MM.1S (cell line): ENCODE data around the gene LGALS14.

Source experiments
- DNase-seq: peaks from one replicate; pipeline ENCODE4 v3.0.0-alpha.2; 2015
- H2AFZ ChIP-seq: fragments of 300-600 bp; sonication (generic); 2 replicates; pipeline ENCODE4 v1.6.0; 2016; ENCODE audit warnings: antibody characterized with exemption, low read length
- H3F3A ChIP-seq: fragments of 300-600 bp; sonication (generic); 2 replicates; pipeline ENCODE4 v1.6.1; 2016; ENCODE audit warnings: mild to moderate bottlenecking, antibody characterized with exemption, low read length, moderate library complexity, mixed read lengths; ENCODE audit not compliant: insufficient read depth
- H3K27ac ChIP-seq: fragments of 300-600 bp; sonication (generic); 2 replicates; pipeline ENCODE4 v1.5.1; 2016; ENCODE audit warnings: mild to moderate bottlenecking, low read length
- H3K27me3 ChIP-seq: fragments of 300-600 bp; sonication (generic); replicated peaks from 2 replicates; pipeline ENCODE4 v1.6.0; 2016; ENCODE audit warnings: low read length; ENCODE audit not compliant: insufficient read depth
- H3K36me3 ChIP-seq: fragments of 300-600 bp; sonication (generic); replicated peaks from 2 replicates; pipeline ENCODE4 v1.6.1; 2016; ENCODE audit warnings: mild to moderate bottlenecking, low read length, mixed read lengths; ENCODE audit not compliant: insufficient read depth
- H3K4me1 ChIP-seq: fragments of 300-600 bp; sonication (generic); 2 replicates; pipeline ENCODE4 v1.6.1; 2016; ENCODE audit warnings: low read length, mixed read lengths
- H3K4me2 ChIP-seq: fragments of 300-600 bp; sonication (generic); 2 replicates; pipeline ENCODE4 v1.6.0; 2016; ENCODE audit warnings: low read depth, low read length
- H3K4me3 ChIP-seq: fragments of 300-600 bp; sonication (generic); 2 replicates; pipeline ENCODE4 v1.5.1; 2016; ENCODE audit warnings: low read length, mixed read lengths
- H3K79me2 ChIP-seq: fragments of 300-600 bp; sonication (generic); 2 replicates; pipeline ENCODE4 v1.6.1; 2016; ENCODE audit warnings: mixed run types, low read length, mixed read lengths
- H3K9ac ChIP-seq: fragments of 300-600 bp; sonication (generic); 2 replicates; pipeline ENCODE4 v1.6.1; 2016; ENCODE audit warnings: low read length, mixed read lengths
- H3K9me2 ChIP-seq: fragments of 300-600 bp; sonication (generic); replicated peaks from 2 replicates; pipeline ENCODE4 v1.6.1; 2016; ENCODE audit warnings: mild to moderate bottlenecking, low read length, mixed read lengths; ENCODE audit not compliant: insufficient read depth
- H3K9me3 ChIP-seq: fragments of 300-600 bp; sonication (generic); replicated peaks from 2 replicates; pipeline ENCODE4 v1.6.1; 2016; ENCODE audit warnings: mild to moderate bottlenecking, low read length, mixed read lengths; ENCODE audit not compliant: insufficient read depth
- H4K20me1 ChIP-seq: fragments of 300-600 bp; sonication (generic); 2 replicates; pipeline ENCODE4 v1.6.1; 2016; ENCODE audit warnings: mild to moderate bottlenecking, low read length, moderate library complexity, mixed read lengths; ENCODE audit not compliant: insufficient read depth
- EZH2 ChIP-seq: fragments of 300-600 bp; sonication (generic); optimal IDR thresholded peaks from 2 replicates; pipeline ENCODE3; 2017; ENCODE audit warnings: low read depth, mild to moderate bottlenecking, antibody characterized with exemption, low read length, mixed read lengths
- EZH2phosphoT487 ChIP-seq: fragments of 300-600 bp; sonication (generic); IDR thresholded peaks from 2 replicates; pipeline ENCODE4 v1.6.1; 2018; ENCODE audit warnings: antibody characterized with exemption, low read length
- TF ChIP-seq, protein P1 (sequence below): fragments of 300-600 bp; sonication (generic); IDR thresholded peaks from 2 replicates; pipeline ENCODE4 v1.5.1; 2016; ENCODE audit warnings: antibody characterized with exemption, low read length, mixed read lengths

The LGALS14 gene

DNA sequence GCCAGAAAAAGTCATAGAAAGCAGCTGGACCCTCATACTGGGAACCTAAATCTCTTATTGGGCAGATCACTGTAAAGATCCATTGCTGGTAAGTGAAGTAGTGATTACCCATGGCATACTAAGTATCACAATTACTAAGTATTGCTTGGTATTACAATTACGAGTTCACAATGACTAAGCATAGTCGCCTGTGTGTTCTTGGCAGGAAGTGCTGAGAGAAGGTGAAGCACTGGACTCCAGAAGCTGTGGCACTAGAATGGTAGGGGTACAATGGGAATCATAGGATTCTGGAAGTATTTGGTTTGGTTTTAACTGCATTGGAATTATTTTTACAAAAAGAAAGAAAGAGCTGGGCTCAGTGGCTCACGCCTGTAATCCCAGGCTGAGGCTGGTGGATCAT is 28.3 kb upstream of the LGALS14 start:
- Histone ChIP-seq H3K4me2 (no peak overlapping the region), H3K27me3 (no peaks in the 10 kb centered on the region)
- TF ChIP-seq, protein P1, sequence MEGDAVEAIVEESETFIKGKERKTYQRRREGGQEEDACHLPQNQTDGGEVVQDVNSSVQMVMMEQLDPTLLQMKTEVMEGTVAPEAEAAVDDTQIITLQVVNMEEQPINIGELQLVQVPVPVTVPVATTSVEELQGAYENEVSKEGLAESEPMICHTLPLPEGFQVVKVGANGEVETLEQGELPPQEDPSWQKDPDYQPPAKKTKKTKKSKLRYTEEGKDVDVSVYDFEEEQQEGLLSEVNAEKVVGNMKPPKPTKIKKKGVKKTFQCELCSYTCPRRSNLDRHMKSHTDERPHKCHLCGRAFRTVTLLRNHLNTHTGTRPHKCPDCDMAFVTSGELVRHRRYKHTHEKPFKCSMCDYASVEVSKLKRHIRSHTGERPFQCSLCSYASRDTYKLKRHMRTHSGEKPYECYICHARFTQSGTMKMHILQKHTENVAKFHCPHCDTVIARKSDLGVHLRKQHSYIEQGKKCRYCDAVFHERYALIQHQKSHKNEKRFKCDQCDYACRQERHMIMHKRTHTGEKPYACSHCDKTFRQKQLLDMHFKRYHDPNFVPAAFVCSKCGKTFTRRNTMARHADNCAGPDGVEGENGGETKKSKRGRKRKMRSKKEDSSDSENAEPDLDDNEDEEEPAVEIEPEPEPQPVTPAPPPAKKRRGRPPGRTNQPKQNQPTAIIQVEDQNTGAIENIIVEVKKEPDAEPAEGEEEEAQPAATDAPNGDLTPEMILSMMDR, result no peak
- TF ChIP-seq EZH2phosphoT487 (no peak), EZH2 (no peak)

GRCh38 chr19:39677961-39678889 is 26.1 kb upstream of the LGALS14 start:
- Histone ChIP-seq H3K9ac (peak overlapping the region; percentile 60), H3K79me2 (peaks cover 20% of the 10 kb centered on the region), H3K4me2 (peak overlapping the region; percentile 89), H3K9me2 (no peaks in the 10 kb centered on the region), H3K4me1 (peaks cover 34% of the 10 kb centered on the region), H4K20me1 (no peaks in the 10 kb centered on the region), H2AFZ (peak overlapping the region; percentile 47), H3K9me3 (no peaks in the 10 kb centered on the region), H3K27me3 (no peaks in the 10 kb centered on the region), H3K36me3 (no peaks in the 10 kb centered on the region), H3K27ac (peak overlapping the region; percentile 83), H3K4me3 (peak overlapping the region; percentile 81), H3F3A (peaks cover 34% of the 10 kb centered on the region)
- no peak for DNase-seq
- TF ChIP-seq, protein P1, result no peak
- TF ChIP-seq EZH2phosphoT487 (no peak), EZH2 (no peak)

More for the DNA sequence above, 28.3 kb upstream of the LGALS14 start:
- H3K36me3 ChIP-seq, result no peaks in the 10 kb centered on the region
- no peaks in the 10 kb centered on the region for H3K9me2 ChIP-seq
- H3K79me2 ChIP-seq, result peaks cover 14% of the 10 kb centered on the region
- H3F3A ChIP-seq, result peaks cover 32% of the 10 kb centered on the region
- H3K9ac ChIP-seq, result no peak overlapping the region
- H4K20me1 ChIP-seq, result no peaks in the 10 kb centered on the region
- no peaks in the 10 kb centered on the region for H3K9me3 ChIP-seq
- peaks cover 28% of the 10 kb centered on the region for H3K4me1 ChIP-seq
- no peak for DNase-seq
- H2AFZ ChIP-seq, result no peak overlapping the region
- H3K4me3 ChIP-seq, result no peak overlapping the region
- no peak overlapping the region for H3K27ac ChIP-seq

DNA sequence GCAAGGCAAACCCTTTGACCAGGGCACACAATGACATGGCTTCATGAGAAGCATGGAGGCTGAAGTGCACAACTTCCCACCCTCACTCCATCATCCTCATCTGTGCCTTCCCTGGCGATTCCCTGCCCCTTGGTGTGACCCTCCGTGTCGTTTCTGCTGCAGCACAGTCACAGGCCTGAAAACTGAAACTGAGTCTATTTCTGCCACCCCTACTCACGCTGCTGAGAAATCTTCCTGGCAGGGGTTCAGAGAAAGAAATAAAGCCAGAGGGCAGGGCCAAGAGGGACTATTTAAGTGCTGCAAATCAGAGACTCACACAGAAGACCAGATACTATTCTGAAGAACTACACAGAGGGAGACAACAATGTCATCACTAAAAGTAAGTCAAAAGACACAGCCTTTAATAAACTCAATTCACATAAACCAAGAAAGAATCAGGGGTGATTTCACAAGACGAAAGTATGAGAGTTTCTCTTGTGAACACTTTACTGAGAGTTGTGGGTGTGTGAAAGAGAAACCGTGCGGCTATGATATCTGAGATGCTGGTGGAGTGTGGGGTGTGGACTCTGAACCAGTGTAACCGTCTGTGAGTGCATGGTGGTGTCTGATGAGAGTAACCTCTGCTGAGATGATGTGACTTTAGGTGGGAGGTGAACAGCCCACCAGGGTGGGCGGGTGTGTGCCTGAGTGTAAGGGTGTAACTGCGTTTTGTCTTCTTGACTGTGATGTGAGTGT is 25.1 kb upstream of the LGALS14 start:
- H3K4me3 ChIP-seq, result peak overlapping the region; percentile 81
- H3K4me1 ChIP-seq, result peaks cover 34% of the 10 kb centered on the region
- no peaks in the 10 kb centered on the region for H3K36me3 ChIP-seq
- H3K27me3 ChIP-seq, result no peaks in the 10 kb centered on the region
- peak overlapping the region; percentile 60 for H3K9ac ChIP-seq
- H3K4me2 ChIP-seq, result peak overlapping the region; percentile 89
- TF ChIP-seq, protein P1, result no peak
- TF ChIP-seq EZH2phosphoT487 (no peak), EZH2 (no peak)
- H3K27ac ChIP-seq, result peak overlapping the region; percentile 83
- no peaks in the 10 kb centered on the region for H3K9me3 ChIP-seq
- H4K20me1 ChIP-seq, result no peaks in the 10 kb centered on the region
- DNase-seq, result peak; percentile 81
- peaks cover 34% of the 10 kb centered on the region for H3F3A ChIP-seq
- peak overlapping the region; percentile 47 for H2AFZ ChIP-seq
- H3K9me2 ChIP-seq, result no peaks in the 10 kb centered on the region
- H3K79me2 ChIP-seq, result peaks cover 20% of the 10 kb centered on the region
